Stimulated activated CD4-positive, alpha-beta T cell treated with anti-CD3 and anti-CD28 coated beads, Interleukin-4, amount 100 ng/mL, for 24 hours (primary cell): ENCODE measurements around the gene YIPF2.
A peak's percentile ranks its signal among the peaks of the same experiment; 100 is the strongest.

Experiments
- DNase-seq: peaks from one replicate; pipeline ENCODE4 v3.0.0-alpha.2; 2020

The YIPF2 gene

DNA sequence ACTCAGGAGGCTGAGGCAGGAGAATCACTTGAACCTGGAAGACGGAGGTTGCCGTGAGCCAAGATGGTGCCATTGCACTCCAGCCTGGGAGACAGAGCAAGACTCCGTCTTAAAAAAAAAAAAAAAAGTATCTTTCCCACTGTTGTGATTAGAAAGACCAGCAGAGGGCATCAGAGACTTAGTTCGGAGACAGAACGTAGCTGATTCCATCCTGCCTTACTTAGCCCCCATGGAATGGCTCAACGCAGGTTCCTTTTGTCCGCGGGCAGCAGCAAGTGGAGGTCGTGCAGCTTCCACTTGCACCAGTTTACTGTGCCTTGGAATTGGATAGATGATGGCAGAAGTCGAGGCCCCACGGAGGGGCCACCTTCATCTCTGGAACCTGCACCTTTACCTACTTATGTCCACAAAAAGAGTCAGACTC, 8.2 kb upstream of the YIPF2 start:
- DNase-seq, result peak; percentile 47

DNA sequence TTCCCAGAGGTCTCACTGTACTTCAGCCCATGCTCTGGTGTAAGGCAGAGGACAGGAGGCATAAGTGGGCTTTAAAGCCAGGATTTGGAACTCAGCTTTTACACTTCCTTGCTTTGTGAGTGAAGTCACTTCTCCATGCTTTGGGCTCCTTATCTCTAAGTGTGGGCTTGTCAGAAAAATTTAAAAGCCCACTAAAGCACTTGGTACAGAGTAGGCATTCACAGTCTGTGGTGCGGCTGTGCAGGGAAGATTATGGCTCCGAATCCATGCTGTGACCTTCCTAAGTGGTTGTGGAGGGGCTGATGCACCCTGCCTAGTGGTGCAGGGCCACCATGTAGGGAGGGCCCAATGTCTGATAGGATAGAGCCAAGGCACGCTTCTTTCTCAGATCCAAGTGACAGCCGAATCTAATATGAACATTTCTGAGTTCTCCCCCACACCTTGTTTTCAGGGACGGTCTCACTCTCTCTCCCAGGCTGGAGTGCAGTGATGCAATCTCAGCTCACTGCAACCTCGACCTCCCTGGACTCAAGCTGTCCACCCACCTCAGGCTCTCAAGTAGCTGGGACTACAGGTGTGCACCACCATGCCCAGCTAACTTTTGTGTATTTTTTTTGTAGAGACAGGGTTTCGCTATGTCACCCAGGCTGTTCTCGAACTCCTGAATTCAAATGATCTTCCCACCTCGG, 7.1 kb upstream of the YIPF2 start:
- DNase-seq, result no peak

DNA sequence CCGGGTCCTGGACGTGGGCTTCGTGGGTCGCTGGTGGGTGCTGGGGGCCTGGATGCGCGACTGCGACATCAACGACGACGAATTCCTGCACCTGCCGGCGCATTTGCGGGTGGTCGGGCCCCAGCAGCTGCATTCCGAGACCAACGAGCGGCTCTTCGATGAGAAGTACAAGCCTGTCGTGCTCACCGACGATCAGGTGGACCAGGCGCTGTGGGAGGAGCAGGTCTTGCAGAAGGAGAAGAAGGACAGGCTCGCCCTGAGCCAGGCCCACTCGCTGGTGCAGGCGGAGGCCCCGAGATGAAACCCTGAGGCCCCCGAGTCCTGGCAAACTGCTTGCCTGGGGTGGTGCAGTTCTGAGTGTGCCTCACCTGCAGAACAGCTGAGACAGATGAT, 959 bp upstream of the YIPF2 start:
- DNase-seq, result no peak

DNA sequence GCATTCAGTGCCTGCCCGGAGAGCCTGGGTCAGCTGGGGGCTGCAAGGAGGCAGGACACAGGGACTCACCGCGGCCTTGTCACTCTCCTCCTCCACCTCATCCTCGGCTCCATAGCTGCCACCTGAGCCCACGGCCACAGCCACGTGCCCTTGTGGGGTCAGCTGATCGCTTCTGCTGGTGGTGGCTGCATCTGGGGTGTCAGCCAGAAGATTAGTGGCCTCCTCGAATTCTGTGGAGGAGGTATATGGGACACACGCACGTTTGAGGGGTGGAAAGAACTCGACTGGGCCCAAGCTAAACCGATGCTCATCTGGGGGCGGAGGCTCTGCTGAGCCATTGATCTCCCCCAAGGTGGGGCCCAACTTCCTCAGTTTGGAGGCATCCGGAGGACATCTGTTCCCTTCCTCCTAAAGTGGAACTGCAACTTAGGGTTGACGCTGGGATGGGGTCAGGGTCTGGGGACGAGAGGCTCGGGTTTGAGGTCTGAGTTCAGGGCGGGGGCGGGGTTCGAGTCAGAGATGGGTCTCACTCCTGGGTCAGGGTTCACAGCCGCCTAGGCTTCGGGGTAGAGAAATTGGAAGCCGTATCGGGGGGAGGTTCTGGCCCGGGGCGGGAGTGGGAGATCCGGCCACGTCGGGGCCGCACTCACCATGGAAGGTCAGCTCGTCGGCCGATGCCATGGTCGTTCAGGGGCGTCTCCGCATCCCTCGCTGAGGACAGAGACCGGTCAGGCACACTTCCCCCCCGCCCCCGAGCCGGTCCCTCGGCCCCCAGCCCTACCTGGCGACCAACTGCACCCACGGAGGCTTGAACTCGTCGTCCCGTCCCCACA, 493 bp downstream of the YIPF2 start:
- peak; percentile 15 for DNase-seq

DNA sequence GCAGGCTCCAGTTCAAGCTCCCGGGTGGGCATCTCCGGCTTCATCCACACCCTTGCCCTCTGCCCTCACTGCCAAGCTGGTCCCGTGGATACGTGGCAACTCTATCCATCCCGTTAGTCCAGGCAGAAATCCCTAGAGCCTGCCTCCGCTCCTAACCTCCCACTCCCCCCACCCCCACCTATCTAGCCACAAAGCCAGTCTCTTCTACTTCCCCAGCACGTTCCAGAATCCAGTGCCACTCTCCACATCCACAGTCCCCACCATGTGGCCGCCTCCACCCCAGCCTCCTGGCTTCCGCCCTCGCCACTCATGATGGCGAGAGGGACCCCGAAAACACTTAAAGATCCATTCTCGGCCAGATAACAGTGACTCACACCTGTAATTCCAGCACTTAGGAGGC, 3.8 kb downstream of the YIPF2 start:
- DNase-seq, result no peak

DNA sequence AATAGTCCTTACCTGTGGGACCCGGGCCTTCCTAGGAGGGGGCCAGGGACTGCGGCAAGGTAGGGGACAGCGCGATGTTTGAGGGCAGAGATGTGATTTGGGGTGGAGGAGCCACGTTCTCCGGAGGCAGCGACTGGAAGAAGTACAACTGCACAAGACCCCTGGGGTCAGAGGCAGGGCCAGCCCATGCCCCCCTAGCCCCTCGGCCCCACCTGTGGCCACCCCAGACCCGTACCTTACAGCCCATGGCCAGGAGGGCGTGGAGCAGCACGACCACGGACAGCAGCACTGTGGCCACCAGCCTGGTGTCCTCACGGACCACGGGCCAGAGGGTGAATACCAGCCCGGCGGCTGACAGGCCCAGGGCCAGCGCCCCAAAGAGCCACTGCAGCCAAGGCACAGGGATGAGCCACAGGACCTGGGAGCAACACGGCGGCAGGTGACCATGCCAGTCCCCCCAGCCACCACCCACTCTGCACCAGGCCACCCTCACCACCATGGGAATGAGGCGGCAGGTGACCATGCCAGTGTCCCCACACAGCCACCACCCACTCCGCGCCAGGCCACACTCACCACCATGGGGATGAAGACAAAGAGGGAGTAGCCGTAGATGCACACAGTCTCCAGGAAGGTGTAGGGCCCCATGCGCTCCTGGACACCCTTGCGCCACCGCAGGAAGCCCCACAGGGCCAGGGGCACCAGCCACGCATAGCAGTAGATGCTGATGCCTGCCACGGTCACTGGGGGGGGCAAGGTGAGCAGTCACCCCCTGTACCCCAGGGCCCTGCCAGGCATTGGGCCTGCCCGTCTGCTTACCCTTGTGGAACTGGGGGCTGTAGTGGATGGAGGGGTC, 5.0 kb downstream of the YIPF2 start:
- DNase-seq, result no peak

DNA sequence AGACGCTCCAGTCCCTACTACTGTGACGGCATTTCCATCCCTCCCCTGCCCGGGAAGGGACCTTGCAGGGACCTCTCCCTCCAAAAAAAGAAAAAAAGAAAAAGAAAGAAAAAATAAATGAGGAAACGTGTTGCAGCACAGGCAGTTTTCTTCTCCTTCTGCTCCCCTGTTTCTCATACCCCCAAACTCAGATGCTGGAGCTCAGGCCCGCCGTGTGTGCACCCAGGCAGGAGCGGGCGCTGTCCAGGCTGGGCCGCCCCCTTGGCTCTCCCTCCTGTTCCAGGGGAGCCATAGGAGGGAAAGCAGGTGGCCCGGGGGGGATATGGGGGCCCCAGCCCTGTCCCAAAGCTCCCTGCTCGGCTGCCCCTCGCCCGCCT, 5.8 kb downstream of the YIPF2 start:
- DNase-seq, result no peak

DNA sequence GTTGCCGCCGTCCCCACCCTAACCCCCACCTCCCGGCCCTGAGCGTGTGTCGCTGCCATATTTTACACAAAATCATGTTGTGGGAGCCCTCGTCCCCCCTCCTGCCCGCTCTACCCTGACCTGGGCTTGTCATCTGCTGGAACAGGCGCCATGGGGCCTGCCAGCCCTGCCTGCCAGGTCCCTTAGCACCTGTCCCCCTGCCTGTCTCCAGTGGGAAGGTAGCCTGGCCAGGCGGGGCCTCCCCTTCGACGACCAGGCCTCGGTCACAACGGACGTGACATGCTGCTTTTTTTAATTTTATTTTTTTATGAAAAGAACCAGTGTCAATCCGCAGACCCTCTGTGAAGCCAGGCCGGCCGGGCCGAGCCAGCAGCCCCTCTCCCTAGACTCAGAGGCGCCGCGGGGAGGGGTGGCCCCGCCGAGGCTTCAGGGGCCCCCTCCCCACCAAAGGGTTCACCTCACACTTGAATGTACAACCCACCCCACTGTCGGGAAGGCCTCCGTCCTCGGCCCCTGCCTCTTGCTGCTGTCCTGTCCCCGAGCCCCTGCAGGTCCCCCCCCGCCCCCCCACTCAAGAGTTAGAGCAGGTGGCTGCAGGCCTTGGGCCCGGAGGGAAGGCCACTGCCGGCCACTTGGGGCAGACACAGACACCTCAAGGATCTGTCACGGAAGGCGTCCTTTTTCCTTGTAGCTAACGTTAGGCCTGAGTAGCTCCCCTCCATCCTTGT, 6.4 kb downstream of the YIPF2 start:
- DNase-seq, result no peak

DNA sequence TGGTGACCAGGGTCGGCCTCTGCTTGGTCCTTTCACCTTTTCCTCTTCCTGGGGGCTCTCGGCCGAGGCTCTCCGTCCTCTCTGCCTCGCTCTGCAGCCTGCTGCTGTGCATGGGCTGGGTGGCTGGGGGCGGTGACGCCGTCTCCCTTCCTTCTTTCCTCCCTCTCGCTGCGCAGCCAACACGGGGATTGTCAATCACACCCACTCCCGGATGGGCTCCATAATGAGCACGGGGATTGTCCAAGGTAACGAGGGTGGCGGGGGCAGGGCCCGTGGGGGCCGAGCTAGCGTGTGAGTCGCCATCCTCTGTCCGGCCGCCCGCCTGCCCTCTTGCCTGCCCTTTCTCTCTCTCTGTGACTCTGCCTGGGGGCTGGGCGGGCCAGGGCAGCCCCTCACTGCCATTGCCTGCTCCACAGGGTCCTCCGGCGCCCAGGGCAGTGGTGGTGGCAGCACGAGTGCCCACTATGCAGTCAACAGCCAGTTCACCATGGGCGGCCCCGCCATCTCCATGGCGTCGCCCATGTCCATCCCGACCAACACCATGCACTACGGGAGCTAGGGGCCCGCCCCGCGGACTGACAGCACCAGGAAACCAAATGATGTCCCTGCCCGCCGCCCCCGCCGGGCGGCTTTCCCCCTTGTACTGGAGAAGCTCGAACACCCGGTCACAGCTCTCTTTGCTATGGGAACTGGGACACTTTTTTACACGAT, 7.1 kb downstream of the YIPF2 start:
- no peak for DNase-seq

DNA sequence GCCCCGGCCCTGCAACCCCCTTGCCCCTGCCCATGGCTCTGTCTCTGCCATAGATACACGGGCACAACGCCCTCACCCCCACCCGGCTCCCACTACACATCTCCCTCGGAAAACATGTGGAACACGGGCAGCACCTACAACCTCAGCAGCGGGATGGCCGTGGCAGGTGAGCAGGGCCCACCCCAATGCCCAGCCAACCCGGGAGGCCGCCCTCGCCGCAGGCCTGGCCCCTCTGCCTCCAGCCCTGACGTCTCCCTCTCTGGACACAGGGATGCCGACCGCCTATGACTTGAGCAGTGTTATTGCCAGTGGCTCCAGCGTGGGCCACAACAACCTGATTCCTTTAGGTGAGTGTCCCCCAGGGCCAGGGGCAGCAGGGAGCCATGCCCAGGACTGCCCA, 7.7 kb downstream of the YIPF2 start:
- no peak for DNase-seq

DNA sequence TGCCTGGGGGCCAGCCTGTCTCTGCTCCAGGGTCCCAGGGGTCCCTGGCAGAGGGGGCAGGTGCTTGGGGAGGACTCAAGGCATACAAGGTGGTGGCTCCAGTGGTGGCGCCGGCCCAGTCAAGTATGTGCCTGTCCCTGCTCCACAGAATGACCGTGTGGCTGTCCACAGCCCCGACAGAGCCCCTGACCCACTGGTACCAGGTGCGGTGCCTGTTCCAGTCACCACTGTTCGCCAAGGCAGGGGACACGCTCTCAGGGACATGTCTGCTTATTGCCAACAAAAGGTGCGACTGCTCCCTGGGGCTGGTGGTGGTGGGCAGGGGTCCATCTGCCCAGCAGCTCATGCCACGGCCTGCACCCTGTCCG, 8.2 kb downstream of the YIPF2 start:
- no peak for DNase-seq

DNA sequence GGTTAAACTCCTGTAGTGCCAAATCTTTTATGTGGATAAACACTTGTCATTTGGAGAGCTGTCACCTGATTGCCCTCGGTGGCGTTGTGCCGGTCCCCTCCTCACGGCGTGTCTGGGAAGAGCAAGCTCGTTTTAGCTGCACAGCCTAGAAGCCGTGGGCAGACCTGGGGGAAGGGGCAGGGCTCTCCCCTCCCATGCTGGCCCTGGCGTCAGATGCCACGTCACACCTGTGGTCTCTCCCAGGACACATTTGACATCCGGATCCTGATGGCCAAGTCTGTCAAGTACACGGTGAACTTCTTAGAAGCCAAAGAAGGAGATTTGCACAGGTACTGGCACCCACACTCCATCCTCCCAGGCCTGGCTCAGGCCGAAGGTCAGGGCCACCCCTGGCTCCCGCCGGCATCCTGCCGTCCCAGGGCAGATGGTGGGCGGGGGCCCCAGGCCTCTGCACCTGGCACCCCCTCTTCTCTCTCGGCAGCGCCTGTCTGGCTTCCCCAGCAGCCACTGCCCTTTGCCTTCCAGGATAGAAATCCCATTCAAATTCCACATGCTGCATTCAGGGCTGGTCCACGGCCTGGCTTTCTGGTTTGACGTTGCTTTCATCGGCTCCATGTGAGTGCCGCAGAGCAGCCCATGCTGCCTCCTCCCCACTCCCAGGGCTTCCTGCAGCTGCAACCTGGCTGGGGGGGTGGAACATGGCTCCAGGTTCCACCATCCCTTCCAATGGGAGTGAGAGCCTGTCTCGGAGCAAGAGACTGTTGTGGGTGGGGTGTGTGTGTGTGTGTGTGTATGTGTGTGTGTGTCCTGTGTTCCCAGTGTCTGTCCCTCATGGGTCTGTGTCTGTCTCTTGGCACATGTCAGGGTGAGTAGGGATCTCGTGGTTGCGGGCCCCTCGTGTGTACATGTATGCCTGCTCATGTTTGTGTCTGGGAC, 8.8 kb downstream of the YIPF2 start:
- no peak for DNase-seq

DNA sequence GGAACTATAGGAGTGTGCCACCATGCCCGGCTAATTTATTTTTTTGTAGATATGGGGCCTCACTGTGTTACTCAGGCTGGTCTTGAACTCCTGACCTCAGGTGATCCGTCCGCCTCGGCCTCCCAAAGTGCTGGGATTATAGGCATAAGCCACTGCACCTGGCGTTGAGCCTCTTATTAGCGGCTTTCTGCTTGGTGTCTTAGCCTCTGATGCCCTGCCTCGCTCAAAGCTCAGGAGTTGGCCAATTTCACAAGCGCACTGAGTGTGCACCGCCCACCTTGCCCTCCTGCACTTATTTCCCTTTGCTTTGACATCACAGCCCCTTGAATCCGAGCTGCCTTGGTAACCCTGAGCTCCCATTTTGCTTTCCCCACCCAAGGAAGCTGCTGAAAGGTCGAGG, 10.1 kb downstream of the YIPF2 start:
- DNase-seq, result no peak

DNA sequence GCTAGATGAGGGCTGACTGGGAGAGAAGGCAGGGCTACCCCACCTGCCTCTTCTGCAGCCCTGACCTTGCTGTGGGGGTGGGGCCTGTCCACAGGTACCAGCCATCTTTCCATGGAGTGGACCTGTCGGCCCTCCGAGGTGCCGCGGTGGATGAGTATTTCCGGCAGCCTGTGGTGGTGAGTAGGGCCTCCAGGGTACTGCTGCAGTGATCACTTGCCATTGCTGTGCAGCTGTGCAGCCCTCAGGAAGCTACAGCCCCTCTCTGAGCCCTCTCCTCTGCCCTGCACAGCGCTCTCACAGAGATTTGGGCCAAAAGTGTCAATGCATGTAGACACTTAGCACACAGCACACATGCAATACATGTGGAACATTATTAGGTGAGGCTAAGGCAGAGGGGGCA, 11.8 kb downstream of the YIPF2 start:
- DNase-seq, result no peak

DNA sequence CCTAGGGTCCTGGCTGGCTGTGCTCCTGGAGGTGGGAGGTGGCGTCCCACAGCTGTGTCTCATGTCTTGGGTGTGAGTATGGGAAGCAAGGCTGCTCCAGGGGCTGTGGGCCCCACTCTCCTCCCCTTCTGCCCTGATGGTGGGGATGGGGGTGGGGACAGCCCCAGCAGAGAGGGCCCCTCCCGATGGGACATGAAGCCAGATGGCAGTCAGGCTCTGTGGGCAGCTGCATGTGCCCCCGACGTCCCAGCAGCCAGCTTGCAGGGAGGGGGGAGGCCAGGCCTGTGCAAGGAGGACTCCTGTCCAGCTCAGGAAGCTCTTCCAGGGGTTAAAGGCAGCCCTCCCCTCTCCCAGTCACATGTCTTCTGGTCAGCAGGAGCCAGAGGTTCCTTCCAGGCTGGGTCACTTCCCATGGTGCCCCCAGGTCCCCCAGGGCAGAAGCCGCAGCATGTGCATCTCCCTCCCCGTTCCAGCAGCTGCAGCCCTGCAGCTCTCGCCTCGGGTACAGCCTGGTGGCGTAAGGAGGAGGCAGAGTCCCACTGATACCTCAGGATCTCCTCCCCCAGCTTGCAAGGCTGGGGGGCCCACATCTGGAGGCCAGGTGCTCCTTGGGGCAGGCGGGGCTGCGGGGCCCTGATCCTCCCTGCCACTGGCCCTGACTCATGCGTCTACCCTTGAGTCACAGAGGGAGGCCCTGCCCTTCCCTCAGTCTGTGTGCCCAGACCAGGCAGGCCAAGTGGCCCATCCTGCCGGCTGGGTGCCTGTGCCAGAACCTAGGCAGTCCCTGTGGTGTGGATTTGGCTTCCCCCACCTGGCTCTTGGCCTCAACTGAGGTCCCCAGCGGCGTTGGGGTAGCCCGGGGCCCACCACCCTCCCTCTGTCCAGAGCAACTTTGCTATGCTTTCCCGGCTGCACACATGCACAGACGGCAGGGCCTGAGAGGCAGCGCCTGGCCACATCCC, 13.0 kb downstream of the YIPF2 start:
- no peak for DNase-seq

DNA sequence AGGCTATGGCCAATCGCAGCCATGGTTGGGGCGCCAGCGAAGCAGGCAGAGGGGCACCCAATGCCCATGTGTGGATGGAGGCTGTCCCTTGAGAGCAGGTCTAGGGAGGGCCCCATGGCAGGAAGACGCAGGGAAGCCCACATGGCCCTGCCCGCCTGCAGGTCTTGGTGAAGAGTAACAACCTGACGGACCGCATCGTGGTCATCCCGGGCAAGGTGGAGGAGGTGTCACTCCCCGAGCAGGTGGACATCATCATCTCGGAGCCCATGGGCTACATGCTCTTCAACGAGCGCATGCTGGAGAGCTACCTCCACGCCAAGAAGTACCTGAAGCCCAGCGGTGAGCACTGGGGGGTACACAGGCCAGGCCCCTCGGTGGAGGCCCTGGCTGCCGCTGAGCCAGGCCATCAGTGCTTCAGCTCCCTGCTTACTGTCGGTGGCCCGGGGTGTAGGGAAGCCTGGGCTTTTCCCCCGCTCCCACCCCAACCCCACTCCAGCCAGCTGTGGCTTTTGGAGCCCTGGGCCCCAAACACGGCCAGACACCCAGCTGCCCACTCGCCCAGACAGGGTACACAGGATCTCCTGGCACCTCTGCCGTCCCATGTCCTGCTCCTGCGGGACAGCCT, 14.6 kb downstream of the YIPF2 start:
- DNase-seq, result no peak

DNA sequence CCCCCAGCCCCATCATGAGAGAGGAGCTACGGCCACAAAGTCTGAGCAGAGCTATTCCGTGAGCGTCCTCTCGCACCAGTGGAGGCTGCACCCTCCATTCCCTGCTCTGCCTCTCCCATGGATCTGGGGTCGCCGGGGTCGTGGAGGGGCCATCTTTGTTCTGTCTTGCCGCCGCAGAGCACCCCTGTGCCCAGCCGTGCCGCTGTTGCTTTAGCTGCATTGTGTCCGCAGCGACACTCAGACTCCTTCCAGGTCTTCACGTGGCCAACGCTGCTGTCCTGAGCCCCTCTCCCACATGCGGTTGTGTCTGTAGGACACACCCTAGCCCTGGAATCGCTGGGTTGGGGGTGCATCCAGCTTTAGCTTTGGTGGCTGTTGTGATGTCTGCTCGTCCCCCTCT, 15.8 kb downstream of the YIPF2 start:
- no peak for DNase-seq

DNA sequence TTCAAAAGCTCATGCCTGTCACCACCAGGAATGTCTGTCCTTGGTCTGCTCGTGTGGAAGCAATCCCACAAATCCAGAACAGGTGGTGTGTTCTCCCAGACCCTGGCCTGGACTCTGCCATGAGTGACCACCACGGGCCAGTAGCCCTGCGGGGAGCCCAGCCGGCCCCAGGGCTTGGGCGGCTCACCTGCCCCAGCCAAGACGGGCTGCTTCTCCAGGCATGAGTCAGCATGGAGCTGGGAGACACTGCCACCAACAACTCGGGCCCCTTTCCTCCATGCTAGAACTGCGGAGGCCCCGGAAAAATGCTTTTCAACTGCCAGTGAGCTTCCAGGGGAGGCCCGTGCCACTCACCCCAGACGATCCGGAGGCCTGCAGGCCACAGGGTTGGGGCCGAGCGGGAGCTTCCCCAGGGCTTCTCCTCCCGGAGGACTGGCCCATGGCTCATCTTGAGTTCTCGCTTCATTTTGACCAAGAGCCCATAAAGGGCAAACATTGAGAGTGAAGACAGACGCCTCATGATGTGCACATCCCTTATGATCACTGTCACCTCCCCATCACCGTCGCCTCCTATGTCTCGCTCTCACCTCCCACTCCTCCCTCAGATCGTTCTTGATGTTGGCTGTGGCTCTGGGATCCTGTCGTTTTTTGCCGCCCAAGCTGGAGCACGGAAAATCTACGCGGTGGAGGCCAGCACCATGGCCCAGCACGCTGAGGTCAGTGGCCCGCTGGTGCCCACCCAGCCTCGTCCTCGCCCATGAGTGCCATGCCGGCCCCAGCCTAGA, 16.7 kb downstream of the YIPF2 start:
- no peak for DNase-seq
